Kidney (tissue), 14 donors: ENCODE results near the gene SYNC. TPM values are rescaled to one million over a fixed set of nuclear protein-coding genes. Genes with fewer than 3 reads are reported as not detected.
"Not testable (repeated sequence)": the region's sequence is repeated elsewhere in the genome, so short reads cannot be mapped to it uniquely, and the experiment has no call there.

Experiments used
- DNase-seq, 5 donors: peaks; one replicate each; pipeline ENCODE4 v3.0.0-alpha.2; 2013 to 2020
- FAIRE-seq: peaks from 2 replicates; lab custom pipeline; 2012; peaks lifted over from hg19 to GRCh38; lab: Jason Lieb, UNC
- H3K27ac ChIP-seq, 2 donors: one replicate each; pipeline ENCODE4 v1.7.0; 2013; ENCODE audit warnings: low read depth in 2 of 2, low read length in 2 of 2, inconsistent platforms in 1 of 2
- H3K27me3 ChIP-seq: one replicate; pipeline ENCODE4 v1.7.1; 2013; ENCODE audit warnings: low read length, inconsistent platforms; ENCODE audit not compliant: control insufficient read depth, insufficient read depth
- H3K36me3 ChIP-seq, 3 donors: one replicate each; pipeline versions ENCODE4 v1.7.0 to v1.7.1; 2013; ENCODE audit warnings: low read length in 3 of 3, control low read depth in 1 of 3, inconsistent platforms in 1 of 3; ENCODE audit not compliant: insufficient read depth in 3 of 3, control insufficient read depth in 2 of 3
- H3K4me1 ChIP-seq, 3 donors: one replicate each; pipeline versions ENCODE4 v1.7.0 to v1.7.1; 2013; ENCODE audit warnings: low read length in 3 of 3, inconsistent platforms in 1 of 3, low read depth in 1 of 3; ENCODE audit not compliant: control insufficient read depth in 2 of 3, insufficient read depth in 2 of 3
- H3K4me3 ChIP-seq, 3 donors: one replicate each; pipeline versions ENCODE4 v1.7.0 to v1.8.1; 2013; ENCODE audit warnings: low read length in 3 of 3, control low read depth in 1 of 3, inconsistent platforms in 1 of 3
- H3K9ac ChIP-seq, 3 donors: one replicate each; pipeline versions ENCODE4 v1.7.0 to v1.7.1; 2013; ENCODE audit warnings: low read length in 3 of 3, control low read depth in 1 of 3, inconsistent platforms in 1 of 3
- H3K9me3 ChIP-seq, 3 donors: one replicate each; pipeline versions ENCODE4 v1.7.0 to v1.7.1; 2013; ENCODE audit warnings: low read length in 3 of 3, control low read depth in 1 of 3, inconsistent platforms in 1 of 3; ENCODE audit not compliant: control insufficient read depth in 2 of 3, insufficient read depth in 1 of 3
- CTCF ChIP-seq: IDR thresholded peaks from 3 replicates; pipeline ENCODE4 v1.5.1; 2012; ENCODE audit warnings: mild to moderate bottlenecking, moderate library complexity, borderline replicate concordance; ENCODE audit not compliant: insufficient read depth; ENCODE audit errors: extremely low read depth
- intact Hi-C: fragments of 100-400 bp; cut with DNase I; formaldehyde crosslinking; loops from one replicate; pipeline ENCODE4 v1.11.1; 2022
- polyA plus RNA-seq: library from polyadenylated mRNA; stranded (reverse); fragments of 350-450 nt; fragmentation: Illumina TruSeq; extraction: RNeasy Lipid Tissue Mini Kit (QIAGEN cat#74804); gene quantifications from one replicate; pipeline ENCODE4 v1.2.3, GENCODE V29; 2014; ENCODE audit warnings: low read depth, low replicate concordance; ENCODE audit not compliant: insufficient read depth
- total RNA-seq: library from RNA; stranded (reverse); fragmentation: NEBNext Ultra II Directional; extraction: Animal tissue kit (Norgen Biotek cat#: 25700); gene quantifications from one replicate; pipeline ENCODE4 v1.2.1, GENCODE V29; 2021
- donor health status: control.
- donor health status: control.
- donor health status: control.
- donor health status: control.
- donor health status: control.
- donor health status: DM: yes; HTN: yes; CAD: no.
- donor health status: Normal renal cell carcinoma (clear cell type).

The SYNC gene
- total and polyA plus RNA-seq, 2 donors from 2014 or later, result 1.4 to 5.5 TPM

- intact Hi-C loops, result no loop called here
- H3K4me3 ChIP-seq, result no peak overlapping the region
- TF ChIP-seq CTCF, result no peak
- peaks cover 0 to 7% (median 0%) of the 10 kb centered on the region in 3 donors for H3K4me1 ChIP-seq
- no peak for FAIRE-seq
- no peaks in the 10 kb centered on the region for H3K9me3 ChIP-seq
- H3K27me3 ChIP-seq, result no peaks in the 10 kb centered on the region
- H3K9ac ChIP-seq, result no peak overlapping the region
- DNase-seq, result no peak
- H3K36me3 ChIP-seq, result peaks cover 14 to 45% (median 21%) of the 10 kb centered on the region in 3 donors
- no peak overlapping the region for H3K27ac ChIP-seq
These were observed 20.6 kb downstream of the SYNC start for GRCh38 chr1:32681999-32682398.

- H3K4me3 ChIP-seq, result no peak overlapping the region
These were observed 21.1 kb downstream of the SYNC start for GRCh38 chr1:32681509-32681908.

GRCh38 chr1:32680642-32681041 is 21.9 kb downstream of the SYNC start:
- no peak overlapping the region for H3K27ac ChIP-seq
- DNase-seq (no peak), FAIRE-seq (no peak)
- H3K36me3 ChIP-seq, result peaks cover 15 to 36% (median 16%) of the 10 kb centered on the region in 3 donors
- no peak for TF ChIP-seq CTCF
- no peak overlapping the region for H3K9ac ChIP-seq
- no peak overlapping the region for H3K4me3 ChIP-seq
- H3K27me3 ChIP-seq, result no peaks in the 10 kb centered on the region
- peaks cover 0 to 7% (median 0%) of the 10 kb centered on the region in 3 donors for H3K4me1 ChIP-seq
- intact Hi-C loops, result no loop called here
- H3K9me3 ChIP-seq, result no peaks in the 10 kb centered on the region

More at GRCh38 chr1:32681509-32681908, 21.1 kb downstream of the SYNC start:
- H3K9me3 ChIP-seq, result no peaks in the 10 kb centered on the region
- H3K4me1 ChIP-seq, result peaks cover 0 to 7% (median 0%) of the 10 kb centered on the region in 3 donors
- H3K27me3 ChIP-seq, result no peaks in the 10 kb centered on the region
- peaks cover 14 to 45% (median 20%) of the 10 kb centered on the region in 3 donors for H3K36me3 ChIP-seq
- DNase-seq, result no peak
- no peak for FAIRE-seq
- H3K27ac ChIP-seq, result no peak overlapping the region
- intact Hi-C loops, result no loop called here
- no peak overlapping the region for H3K9ac ChIP-seq
- no peak for TF ChIP-seq CTCF

GRCh38 chr1:32679993-32680392 is 22.6 kb downstream of the SYNC start:
- H3K27me3 ChIP-seq, intact Hi-C loops, H3K9ac ChIP-seq, H3K4me1 ChIP-seq, H3K27ac ChIP-seq, FAIRE-seq, H3K9me3 ChIP-seq, H3K4me3 ChIP-seq, DNase-seq: not testable (repeated sequence)
- H3K36me3 ChIP-seq, result peaks cover 12 to 33% (median 14%) of the 10 kb centered on the region in 3 donors
